GM21825 (cell line): Measurements from ENCODE around the gene WDR73.

ENCODE experiments used
- ATAC-seq: cut with Tn5 transposase; IDR thresholded peaks from one replicate; pipeline ENCODE4 v1.9.1; 2021; ENCODE audit warnings: mild to moderate bottlenecking, moderate library complexity; ENCODE audit not compliant: unreplicated experiment

The WDR73 gene

DNA sequence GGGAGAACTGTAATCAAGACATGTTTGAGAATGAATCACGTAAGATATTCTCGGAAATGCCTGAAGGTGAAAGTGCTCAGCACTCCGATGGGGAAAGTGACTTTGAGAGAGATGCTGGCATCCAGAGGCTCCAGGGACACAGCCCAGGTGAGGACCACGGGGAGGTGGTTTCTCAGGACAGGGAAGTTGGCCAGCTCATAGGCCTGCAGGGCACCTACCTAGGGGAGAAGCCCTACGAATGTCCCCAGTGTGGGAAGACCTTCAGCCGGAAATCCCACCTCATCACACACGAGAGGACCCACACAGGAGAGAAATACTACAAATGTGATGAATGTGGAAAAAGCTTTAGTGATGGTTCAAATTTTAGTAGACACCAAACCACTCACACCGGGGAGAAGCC, 33.5 kb downstream of the WDR73 start:
- no peak for ATAC-seq

DNA sequence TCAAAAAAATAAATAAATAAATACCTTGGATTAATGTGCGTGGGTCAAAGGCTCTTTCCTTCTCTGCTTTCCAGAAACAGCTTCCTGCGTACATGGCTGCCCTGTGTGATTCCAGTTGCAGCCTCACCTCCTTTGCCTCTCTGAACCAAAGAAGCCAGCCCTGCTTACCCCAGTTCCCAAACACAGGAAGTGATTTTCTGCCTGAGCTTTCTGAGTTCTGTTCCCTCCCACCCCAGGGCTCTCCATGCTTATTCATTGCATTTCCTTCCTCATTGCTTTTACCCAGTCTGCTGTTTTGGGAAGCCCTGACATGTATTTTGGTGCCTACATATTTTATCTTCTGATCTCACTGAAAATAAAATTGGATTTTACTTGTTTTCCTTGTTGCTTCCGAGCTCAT, 37.8 kb downstream of the WDR73 start:
- ATAC-seq, result no peak

- no peak for ATAC-seq
Measured at GRCh38 chr15:84611631-84612030, 42.5 kb downstream of the WDR73 start.

DNA sequence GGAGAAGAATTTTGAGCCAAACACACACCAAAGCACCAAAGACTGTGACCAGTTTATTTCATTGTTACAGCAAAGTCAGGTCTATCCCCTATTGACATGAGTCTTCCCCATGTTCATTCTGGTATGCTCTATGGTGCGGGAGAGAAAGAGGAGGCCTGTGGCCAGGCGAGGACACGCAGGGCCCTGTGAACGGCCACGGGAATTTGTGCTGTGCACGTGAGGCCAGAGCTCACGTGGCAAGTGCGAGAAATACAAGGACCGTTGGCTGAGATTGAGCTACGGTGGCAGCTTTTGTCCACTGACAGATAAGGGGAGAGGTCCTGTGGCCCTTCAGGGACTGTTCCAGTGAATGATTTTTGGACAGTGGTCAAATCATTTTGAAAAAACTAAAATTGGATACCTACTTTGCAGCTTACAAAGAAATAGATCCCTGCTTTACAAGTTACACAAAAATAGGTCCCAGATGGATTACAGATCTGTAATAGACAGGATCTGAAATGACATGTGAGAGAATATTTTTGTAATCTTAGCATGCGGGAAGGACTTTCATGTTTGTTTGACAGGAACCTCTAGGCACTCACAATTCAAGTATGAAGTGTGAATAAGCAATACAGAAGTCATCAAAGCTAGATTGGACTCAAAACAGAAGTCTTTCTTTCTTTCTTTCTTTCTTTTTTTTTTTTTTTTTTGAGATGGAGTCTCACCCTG, 44.1 kb downstream of the WDR73 start:
- ATAC-seq, result no peak

- no peak for ATAC-seq
Measured at GRCh38 chr15:84608707-84609284, 45.3 kb downstream of the WDR73 start.

DNA sequence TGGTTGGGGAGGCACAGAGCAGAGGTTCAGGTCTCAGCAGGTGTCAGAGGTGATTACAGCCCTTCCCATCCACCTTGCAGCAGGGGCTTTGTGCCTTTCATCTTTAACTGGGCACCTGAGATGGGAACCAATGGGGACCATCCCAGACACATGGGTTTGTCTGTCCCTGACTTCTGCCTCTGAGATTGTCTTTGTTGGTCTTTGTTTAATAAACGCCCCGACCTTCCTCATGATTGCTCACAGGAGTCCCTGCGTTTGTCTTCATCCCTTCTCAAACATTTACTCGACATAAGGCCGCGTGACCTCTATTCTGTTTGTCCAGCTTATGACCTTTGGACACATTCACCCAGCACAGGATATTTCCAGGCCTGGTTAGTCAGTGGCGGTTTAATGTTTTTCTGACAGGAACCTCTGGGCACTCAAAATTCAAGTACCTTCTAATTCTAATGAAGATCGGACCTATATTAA, 47.4 kb downstream of the WDR73 start:
- no peak for ATAC-seq

DNA sequence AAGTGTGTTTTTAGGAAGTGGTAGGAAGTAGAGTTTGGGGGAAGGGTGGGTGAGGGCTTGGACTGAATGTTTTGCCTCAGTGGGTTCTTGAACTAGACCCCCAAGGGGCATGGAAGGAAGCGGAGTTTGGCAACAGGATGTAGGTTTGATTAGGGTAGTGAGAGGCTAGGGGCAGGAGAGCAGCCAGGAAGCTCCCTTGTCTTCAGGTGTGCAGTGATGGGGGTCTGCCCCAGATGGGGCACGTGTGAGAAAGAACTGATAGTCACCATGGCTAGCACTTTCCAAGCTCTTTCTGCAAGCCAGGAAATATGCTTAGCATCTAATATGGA, 48.6 kb downstream of the WDR73 start:
- ATAC-seq, result no peak

DNA sequence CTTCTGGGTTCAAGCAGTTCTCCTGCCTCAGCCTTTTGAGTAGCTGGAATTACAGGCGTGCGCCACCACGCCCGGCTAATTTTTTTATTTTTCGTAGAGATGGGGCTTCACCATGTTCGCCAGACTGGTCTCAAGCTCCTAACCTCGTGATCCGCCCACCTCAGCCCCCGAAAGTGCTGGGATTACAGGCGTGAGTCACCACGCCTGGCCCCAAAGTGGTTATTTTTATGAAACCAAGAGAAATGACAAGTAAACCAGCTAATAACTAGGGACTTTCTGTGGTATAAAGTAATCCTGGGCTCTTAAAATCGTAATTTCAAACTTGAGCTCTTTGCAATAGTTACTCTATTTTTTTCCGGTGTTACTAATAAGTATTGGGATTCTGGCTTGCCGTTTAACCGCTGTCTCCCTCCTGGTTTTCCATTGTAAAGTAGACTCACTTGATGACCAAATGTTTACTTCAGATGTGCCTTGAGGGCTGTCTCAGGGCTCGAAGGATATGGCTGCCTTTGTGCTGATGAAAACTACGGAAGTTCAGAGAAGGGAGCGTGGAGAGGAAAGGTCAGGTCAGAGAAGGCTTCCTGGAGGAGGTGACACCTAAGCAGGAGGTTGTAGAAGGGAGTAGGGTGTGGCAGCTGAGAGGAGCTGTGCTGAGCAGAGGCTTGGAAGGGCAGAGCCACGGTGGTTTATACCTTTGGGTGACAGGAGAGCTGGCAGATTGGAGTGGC, 49.1 kb downstream of the WDR73 start:
- no peak for ATAC-seq

- ATAC-seq, result no peak
Measured at GRCh38 chr15:84603630-84604379, 50.3 kb downstream of the WDR73 start.

DNA sequence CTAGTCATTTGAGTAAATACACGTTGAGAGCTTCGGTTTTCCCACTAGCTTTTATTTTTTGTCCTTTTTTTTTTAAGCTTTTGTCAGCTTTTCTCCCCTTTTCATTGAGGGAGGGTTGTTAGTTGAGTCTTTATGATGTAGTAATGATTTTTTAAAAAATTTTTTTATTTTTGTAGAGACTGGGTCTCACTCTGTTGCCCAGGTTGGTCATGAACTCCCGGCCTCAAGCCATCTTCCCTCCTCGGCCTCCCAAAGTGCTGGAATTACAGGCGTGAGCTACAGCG, 52.6 kb downstream of the WDR73 start:
- no peak for ATAC-seq

DNA sequence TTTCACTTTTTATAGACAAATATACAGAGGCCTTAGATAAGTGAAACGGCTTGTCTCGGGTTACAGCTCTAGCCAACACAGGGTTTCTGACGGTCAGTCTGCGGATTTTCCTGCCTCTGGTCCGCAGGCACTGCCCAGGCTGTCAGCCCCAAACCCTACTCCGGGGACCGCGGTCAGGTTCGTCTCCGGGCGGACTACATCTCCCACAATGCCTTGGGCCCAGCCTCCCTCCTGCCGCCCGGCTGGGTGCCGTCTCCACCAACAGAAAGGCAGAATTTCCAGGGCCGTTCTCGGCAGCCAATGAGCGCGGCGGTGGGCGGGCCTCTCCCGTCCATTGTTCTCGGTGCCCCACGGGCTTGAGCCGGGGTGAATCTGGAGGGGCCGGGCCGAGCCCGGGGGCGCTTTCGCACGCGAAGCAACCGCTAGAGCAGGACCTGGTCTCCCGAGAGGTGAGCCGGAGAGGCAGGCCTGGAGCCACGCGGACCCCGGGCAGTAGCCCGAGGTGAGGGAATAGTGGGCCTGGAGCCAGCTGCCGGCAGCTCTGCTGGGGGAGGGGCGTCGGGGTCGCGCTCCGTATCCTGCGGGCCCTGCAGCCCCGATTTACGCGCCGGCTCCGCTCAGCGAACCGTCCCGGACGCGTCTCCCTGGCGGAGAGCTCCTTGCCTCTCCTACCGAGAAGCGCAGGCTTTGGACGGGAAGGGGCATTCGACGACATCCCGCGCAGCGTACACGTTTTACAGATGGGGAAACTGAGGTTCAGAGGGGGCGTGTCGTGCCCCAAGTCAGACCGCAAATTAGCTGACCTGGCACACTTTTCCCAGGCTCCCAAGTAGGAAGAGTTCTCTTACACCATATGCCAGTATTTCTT, 53.2 kb downstream of the WDR73 start, which contains the start of gene ZSCAN2:
ZSCAN2 (plus strand) TSS at position 323 of the 868 bp plus-strand sequence. CDS start 2,919 bp downstream, outside the sequence.
- peak; percentile 94 for ATAC-seq

- peak; percentile 4 for ATAC-seq
Measured at GRCh38 chr15:84600331-84600686, 53.8 kb downstream of the WDR73 start.

GRCh38 chr15:84599906-84600305, 54.2 kb downstream of the WDR73 start:
- ATAC-seq, result no peak

DNA sequence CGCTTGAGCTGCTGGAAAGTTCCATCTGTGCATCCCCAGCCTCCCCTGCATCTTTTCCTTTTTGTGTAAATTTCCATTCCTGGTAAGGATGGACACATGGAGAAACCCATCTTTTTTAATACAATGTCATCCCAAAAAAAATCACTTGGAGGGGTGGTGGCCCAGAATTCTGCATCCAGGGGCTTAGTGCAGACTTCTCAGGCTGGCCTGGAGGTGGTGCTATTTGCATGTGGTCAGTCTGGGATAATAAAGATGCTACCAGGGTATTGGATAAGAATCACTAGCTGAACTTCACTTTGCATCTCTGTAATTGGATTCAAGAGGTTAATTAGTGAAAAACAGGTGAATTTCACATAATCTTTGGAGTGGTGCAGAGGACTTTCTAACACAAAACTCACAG, 55.1 kb downstream of the WDR73 start:
- ATAC-seq, result no peak

- peak; percentile 45 for ATAC-seq
Measured at GRCh38 chr15:84598250-84598649, 55.8 kb downstream of the WDR73 start.

- ATAC-seq, result no peak
Measured at GRCh38 chr15:84597296-84597695, 56.8 kb downstream of the WDR73 start.

DNA sequence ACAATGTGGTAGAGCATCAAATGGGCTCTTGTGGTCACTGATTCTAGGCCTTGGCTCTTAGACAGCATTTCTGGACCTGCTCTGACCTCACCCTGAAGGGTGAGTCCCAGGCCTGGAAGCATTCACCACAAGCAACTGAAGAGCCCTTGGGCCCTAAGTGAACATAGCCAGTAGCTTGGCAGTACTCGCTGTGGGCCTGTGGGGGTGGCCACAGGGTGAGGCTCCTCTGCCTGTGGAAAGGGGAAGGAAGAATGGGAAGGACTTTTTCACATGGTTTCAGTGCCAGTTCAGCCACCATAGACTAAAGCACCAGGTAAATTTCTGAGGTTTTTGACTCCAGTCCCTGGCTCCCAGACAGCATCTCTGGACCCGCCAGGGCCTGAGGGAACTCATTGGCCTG, 58.4 kb downstream of the WDR73 start:
- ATAC-seq, result no peak

DNA sequence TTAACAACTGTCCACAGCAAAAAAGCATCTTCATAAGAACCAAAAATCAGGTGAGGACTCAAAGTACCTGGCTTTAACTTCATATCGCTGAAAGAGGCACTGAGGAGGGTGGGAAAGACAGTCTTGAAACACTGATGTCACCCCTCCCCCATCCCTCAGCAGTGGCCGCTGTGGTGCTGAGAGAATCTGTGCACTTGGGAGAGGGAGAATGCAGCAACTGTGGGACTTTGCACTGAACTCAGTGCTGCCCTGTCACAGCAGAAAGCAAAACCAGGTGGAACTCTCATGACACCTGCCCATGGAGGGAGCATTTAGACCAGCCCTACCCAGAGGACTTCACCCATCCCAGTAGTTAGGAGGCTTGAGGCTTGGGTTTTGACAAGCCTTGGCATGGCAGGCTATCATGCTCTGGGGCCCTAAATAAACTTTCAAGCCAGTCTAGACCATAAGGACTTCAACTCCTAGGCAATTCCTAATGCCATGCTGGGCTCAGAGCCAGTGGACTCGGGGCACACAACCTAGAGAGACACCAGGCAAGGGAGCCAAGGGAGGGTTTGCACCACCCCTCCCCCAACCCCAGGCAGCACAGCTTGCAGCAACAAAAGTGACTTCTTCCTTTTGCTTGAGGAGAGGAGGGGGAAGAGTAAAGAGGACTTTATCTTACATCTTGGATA, 59.3 kb downstream of the WDR73 start:
- no peak for ATAC-seq

GRCh38 chr15:84591815-84592214, 62.3 kb downstream of the WDR73 start:
- no peak for ATAC-seq

DNA sequence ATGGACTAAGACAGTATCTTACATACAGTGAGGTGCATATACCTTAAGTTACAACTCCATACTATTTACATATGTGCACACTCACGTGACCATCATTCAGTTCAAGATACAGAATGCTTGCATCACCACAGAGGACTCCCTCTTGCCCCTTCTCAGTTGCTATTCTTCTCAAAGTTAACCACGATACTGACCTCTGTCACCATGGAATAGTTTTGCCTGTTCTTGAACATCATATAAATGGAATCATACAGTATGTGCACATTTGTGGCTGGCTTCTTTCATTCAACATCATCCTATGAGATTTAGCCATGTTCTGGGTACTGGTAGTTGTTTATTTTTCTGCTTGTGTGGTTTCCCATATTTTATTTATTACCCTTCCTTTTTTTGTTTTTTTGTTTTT, 63.7 kb downstream of the WDR73 start:
- no peak for ATAC-seq
